ENCODE measurements around the gene COL4A6.

COL4A6 gene

DNA sequence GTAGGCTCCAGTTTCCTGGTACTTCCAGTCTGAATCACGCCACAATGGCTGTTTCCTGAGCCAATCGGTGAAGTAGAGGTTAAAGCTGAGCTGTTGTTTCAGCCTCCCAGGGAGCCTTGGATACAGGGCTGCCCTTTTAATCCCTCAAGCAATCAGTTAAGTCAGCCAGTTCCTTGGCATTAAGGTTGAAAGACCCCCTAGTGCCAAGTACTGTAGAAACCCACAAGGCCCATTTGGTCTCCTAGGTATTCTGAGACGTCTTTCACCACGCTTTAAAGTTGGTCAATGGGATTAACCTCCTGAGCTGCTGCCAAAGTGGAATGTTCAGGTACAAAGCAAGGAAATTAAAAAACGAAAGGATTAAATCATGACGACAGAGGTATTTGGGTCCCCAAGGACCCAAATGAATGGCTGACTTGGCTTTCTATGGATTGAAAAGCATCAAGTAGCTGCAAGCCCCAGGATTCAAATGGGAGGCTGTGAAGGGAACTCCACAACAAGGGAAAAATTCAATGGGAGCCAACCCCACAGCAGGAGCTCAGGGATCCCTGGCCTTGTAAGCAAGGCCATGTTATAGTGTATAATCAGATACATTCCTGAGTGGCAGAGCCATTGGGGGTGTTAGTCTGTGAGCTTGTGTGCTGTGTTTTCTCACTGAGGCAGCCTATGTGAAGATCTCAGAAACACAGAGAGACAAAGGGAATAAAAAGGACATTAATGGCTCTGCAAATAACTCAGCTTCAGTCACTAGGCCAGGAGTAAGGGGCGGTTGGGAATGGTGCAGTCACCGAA, 260.7 kb downstream of the COL4A6 start:
- intact Hi-C loops (cut with DNase I) = no loop called here
- no peak for DNase-seq

DNA sequence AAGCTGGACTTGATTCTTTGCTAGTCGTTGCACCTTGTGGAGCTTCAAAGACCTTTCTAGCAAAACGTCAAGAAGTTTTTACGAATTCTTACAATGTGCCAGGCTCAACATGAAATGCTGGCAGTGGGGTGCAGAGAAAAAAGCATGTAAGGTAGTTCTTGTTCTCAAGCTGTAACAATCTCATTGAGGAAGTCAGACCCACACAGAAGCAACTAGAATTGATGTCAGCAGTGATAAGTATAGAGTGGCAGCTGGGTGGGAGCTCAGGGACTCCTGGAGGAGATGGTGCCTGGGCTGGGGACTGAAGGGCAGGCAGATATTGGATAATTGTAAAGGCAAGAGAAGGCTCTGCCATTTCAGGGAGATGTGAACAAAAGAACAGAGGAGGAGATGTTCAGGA, 264.3 kb downstream of the COL4A6 start:
- DNase-seq = no peak
- intact Hi-C loops (cut with DNase I) = no loop called here

DNA sequence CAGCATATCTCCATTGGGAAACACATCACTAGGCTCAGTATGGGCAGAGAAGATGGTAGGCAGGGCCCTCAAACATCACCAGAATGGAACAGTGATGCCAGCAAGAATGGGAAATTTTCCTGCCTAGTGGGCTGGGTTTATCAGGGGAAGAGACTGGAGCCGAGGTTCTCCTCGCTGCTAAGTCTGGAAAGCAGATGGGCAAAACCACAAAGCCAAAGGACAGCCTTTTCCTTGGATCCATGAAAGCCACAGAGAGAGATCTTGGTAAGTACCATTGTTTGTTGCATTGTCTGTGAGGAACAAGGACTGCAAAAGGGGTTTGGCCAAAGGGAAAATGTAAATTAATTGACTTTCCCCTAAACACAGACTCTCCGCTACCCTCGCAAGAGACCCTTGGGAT, 266.6 kb downstream of the COL4A6 start:
- DNase-seq = no peak
- intact Hi-C loops (cut with DNase I) = no loop called here

DNA sequence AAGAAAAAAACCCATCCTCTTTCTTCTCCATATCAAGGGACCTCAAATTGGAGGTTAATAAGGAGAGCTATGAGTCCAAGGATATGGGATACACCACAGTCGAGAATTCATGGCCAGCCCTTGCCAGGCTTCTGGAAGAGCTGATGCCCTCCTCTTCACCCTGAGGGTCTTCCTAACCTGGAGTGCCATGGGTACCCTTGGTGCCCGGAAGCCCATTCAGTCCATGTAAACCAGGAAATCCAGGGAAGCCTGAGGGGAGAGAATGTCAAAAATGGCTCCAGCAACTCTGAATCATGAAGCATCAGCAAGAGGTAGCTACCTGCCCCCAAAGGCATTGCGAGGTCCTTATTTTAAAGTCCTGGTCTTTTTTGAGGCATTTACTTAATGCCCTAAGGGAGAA, 268.5 kb downstream of the COL4A6 start:
- DNase-seq = no peak
- intact Hi-C loops (cut with DNase I) = no loop called here

DNA sequence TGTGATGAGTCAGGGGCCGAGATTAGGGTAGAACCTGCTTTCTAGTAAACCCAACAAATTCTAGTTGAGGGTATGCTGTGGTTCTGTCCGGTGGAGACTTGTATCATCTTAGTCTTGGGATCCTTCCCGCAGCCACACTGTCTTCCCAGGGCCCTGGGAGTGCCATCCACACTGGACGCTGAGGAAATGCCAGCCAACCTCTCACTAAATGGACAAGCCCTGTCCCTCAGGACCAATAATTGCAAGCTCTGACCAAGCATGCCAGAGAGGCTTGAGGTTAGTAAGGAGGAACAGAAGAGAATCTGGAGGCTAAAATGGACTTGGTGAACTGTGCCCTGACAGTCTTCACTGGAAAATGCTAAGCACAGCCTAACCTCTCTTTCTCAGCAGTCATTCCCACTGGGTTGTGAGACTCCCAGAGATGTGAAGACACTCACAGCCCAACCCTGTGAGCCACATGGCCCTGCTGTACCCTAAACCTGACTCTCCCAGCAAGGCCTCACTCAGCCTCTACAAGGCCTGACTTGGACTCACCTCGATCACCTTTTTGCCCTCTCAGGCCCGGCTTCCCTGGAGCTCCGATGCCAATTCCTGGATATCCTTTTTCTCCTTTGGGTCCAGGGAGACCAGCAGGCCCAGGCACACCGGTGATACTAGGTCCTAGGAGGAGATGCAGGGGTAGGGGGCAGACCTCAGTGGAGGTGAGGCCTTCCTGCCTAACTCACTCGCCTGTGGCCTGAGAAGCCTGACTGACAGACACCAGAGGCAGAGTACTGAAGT, 269.1 kb downstream of the COL4A6 start:
- no peak for DNase-seq
- intact Hi-C loops (cut with DNase I) = no loop called here

DNA sequence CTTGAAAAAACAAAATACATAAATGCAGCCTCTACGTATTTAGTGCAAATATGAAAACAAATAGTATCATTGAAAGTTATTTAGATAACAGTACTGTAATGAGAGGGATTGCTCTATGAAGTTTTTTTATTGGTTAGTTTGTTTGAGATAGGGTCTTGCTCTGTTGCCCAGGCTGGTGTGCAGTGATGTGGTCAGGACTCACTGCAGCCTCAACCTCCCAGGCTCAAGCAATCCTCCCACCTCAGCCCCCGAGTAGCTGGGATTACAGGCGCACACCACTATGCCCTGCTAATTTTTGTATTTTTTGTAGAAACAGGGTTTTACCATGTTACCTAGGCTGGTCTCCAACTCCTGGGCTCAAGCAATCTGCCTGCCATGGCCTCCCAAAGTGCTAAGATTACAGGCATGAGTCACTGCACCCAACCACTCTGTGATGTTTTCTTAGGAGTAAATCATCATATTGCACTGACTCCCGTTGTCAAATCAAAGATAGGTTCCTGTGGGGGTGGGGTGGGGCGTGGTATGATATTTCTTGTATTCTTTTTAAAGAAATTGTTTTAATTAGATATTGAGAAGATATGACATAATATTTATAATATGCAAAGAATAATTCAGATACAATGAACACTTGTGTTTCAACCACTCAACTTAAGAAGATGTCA, 270.9 kb downstream of the COL4A6 start:
- DNase-seq = peak in 3 of 42 donors; percentile 19 to 37 (median 23)
- intact Hi-C loops (cut with DNase I) = no loop called here

DNA sequence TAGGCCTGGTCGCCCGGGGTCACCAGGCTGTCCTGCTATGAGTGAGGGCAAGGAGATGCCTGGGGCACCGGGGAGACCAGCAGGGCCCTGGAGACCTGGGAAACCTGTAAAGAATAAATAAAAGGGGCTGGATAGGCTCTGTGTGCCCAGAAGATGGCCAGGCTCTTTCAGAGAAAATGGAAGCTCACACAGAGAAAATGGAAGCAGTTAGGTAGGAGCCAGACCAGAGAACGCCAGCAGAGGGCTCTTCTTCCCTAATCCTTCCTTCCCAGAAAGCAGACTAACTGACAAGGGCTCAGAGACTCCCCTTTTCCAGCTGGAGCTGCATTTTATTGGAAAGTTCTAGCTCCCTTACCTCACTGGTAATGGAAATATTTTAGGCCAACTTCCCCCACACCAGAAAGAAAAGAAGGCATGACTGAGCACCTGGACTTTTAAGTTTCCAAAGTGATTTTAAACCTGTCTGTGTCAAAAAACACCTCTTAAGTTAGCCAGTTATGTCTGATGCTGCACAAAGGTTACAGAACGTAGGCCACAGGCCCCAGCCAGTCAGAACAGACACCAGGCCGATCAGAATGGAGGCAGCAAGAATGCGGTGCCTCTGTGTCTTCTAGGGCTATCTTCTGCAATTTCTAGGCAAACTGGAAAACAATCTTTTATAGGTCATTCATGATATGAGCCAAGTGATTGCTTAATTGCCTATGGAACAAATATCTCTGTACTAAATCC, 272.7 kb downstream of the COL4A6 start:
- intact Hi-C loops (cut with DNase I) = no loop called here
- peak in 21 of 42 donors; percentile 2 to 51 (median 24) for DNase-seq

DNA sequence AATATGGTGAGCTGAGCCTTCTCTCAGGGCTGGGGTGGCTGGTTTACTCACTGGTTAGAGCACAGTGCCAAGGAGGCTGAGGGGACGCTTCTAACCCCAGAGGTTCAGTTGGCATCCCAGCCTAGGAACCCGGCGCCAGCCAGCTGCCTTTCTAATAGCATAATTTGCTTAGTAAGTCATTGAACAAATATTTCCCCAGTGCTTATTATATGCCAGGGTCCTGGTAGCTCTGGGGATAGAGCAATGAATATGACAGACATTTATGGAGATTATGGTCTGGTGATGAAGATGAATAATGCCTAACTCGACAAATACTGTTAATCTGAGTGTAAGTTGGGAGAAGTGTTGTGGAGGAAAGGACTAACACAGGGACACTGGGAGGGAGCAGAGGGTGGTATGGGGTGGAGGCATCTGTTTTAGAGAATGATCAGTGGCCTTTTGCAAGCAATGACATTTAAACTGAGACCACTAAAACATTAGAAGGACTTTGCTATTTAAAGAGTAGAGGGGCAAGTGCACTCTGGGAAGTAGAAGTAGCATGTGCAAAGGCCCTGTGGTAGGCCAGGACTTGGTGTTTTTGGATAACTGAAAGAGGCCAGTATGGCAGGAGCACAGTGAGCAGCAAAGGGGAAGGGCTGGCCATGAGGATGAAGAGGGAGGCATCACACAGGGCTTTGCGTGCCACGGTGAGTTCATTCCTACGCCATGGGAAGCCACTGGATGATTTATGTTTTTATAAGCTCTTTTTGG, 274.7 kb downstream of the COL4A6 start:
- intact Hi-C loops (cut with DNase I) = no loop called here
- no peak for DNase-seq

DNA sequence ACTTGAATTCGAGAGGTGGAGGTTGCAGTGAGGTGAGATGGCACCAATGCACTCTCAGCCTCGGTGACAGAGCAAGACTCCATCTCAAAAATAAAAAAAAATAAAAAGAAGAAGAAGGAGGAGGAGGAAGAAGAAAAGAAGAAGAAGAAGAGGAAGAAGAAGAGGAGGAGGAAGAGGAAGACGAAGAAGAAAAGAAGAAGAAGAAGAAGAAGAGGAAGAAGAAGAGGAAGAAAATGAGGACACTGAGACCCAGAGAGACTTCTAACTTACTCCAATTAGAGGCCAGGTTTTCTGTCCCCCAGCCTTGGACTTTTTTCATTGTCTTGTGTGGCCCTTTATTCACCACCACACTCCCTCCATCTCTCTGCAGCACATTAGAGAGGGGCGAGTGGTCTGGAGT, 276.0 kb downstream of the COL4A6 start:
- intact Hi-C loops (cut with DNase I) = no loop called here
- DNase-seq = no peak

DNA sequence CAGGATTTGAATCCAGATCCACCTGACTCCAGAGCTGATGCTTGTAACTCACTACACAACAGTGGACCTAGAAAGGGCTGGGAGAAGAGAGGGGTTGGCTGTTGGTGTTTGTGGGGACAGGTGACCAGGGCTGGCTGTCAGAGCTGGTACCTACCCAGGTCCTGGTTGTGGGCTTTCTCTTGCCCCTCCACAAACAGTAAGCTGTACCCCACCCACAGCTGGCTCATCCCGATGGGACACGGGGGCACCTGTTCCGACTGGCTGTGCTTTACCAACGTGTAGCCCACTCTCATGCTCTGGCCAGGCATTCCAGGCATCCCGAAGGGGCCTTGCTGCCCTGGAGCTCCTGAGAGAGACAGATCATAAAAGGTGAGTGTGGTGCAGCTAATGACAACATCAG, 277.9 kb downstream of the COL4A6 start:
- no peak for DNase-seq
- intact Hi-C loops (cut with DNase I) = no loop called here

DNA sequence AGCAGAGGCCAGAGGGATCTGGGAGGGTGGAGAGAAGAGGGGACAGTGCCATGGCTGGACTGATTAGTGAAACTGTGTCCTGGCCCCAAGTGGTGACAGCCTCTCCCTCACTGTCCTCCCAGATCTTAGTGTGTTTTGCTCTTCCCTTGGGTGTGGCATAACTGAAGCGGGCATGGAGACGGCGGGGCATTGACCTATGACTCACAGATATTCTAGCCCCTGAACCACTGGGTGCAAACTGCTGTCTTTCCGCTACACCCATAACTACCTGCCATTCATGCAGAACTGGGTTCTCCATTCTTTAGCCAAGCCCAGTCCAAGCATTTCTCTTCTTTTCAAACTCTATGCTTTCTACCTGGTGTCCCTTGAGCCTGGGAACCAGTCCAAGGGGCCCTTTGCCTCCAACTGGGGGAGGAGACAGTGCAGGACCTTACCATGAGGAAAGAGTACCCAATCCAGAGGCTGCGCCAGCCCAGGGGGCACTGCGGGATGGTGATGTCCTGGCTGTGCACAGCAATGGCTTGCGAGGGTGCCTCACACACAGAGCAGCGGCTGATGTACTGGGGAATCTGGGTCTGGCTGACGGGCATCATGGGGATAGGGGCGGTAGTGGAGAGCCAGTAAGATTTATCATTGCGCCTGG, 279.1 kb downstream of the COL4A6 start:
- intact Hi-C loops (cut with DNase I) = no loop called here
- no peak for DNase-seq

DNA sequence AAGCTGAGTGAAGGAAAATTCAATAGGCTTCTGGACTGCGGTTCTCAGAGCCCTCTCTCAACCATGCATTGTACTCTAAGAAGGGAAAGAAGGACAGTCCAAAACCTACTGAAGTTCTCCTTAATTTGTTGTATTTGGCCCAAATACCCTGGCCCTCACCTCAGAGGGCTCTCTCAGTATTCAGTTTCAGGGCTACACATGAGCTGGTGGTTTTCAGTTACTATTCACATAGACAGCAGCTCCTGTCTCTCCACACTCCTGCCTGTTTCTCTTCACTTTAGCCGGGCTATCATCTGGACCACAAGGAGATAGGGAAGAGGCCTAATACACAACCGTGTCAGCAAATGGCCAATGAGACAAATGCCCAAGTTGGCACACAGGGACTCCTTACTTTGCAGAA, 280.6 kb downstream of the COL4A6 start:
- no peak for DNase-seq
- intact Hi-C loops (cut with DNase I) = no loop called here

DNA sequence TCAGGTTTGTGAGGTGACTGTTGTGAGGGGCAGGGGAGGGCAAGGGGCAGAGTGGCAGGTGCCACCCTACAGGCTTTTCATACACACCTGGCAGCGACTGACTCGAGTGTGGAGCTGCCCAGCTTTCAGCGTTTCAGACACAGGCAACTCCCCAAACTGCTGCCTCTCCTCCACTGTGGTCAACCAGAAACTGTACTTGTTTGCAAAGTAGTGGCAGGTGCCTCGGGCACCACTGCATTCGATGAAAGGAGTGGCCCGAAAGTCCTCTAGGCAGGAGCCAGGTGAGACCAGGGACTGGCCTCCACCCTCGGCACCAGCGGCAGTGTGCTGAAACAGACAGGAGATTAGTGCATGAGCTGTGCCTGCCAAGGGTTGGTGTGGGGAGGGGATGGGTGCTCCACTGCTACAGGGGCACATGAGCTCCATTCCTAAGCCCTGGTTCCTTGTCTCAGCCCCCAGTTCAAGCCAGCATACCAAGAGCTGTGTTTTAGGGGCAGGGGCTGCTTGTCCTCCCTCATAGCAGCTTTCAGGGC, 281.2 kb downstream of the COL4A6 start:
- intact Hi-C loops (cut with DNase I) = no loop called here
- no peak for DNase-seq

DNA sequence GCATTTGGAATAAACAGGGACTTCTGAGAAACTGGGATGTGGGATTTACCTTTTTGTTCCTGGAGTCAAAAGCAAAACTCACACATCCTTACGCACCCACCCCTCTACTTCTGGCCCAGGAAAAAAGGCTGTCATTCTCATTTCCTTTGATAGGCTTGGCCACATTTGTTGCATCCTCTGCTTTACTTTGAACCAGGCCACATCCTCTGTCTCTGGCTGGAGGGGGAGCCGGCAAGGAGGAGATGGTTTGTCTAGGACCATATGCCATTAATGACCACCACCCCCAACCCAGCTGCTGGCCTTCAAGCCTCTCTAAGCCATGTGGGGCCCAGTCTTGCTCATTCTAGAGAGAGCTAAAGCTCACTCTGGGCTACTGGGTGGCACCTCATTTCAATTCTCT, 282.1 kb downstream of the COL4A6 start:
- intact Hi-C loops (cut with DNase I) = no loop called here
- DNase-seq = no peak

DNA sequence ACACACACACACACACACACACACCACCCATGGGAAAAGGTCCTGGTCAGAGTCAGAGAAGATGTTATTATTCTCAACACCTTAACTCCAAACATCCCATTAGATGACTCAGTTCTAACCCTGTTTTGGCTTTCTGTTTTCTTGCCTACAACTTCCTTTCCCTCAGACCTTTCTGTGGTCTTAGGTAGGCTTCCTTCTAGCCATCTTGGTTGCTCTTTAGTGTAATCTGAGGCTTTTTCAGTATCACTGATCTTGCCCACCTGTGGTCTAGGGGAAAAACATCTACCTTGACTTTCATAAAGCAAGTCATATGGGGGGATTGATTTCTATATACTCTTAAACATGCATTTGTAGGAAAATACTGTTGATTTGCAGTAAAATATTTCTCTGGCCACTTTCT, 289.7 kb downstream of the COL4A6 start:
- no peak for DNase-seq
- intact Hi-C loops (cut with DNase I) = no loop called here

DNA sequence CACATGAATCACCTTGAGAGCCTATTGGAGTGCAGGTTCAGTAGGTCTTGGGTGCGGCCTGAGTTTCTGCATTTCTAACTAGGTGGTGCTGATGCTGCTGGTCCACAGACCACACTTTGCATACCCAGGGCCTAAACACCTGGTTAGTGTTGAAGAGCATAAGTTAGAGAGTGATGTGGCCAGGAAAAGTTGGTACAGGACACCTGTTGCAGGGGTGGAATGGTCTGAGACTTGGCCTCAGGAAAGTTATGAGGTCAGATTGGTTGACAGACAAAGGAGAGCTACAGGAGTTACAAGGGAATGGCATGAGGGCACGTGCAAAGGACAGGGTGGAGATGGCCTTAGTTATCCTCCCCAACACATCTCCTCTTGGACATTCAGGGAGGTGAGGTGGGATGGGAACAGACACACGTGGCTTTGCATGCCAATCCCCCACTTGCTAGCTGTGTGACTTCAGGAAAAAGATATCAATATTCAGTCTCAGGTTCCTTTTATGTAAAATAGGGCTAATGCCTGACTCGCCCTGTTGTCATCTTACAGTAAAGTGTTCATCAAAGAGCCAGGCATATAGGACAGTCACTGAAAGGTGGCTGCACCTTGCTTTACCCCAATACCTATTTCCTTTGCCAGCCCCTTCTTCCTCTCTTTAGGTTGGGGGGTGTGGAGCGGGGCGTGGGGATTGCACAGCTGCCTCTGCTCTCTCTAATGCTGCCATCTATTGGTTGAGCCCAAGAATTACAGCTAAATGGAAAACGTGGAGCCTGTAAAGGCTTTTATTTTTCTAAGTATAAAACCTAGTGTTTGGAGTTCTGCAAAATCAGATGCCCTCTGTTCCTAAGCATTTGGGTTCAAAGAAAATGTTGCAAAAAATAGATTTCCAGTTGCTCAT, 299.2 kb downstream of the COL4A6 start:
- intact Hi-C loops (cut with DNase I) = no loop called here
- DNase-seq = no peak

DNA sequence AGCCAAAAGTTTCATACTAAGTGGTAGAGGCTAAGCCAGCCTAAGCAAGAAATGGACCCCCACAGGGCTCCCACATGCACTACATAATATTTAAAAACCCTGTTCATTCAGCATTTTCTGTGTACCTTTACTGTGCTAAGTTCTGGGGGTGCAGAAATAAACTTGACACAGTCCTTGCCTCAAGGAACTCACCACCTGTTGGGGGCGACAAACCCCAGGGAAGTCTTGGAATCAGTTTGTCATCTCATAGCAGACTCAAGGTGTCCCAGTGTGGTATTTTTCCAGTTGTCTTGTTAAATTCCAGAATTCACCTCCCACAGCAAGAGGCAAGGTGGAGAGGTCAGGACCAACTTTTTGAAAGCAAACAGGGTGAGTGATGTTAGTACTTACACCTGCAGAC, 303.5 kb downstream of the COL4A6 start:
- intact Hi-C loops (cut with DNase I) = no loop called here
- no peak for DNase-seq

All from head of caudate nucleus (tissue), 42 donors.